Measurements from ENCODE around the gene KCNF1.

KCNF1 gene

DNA sequence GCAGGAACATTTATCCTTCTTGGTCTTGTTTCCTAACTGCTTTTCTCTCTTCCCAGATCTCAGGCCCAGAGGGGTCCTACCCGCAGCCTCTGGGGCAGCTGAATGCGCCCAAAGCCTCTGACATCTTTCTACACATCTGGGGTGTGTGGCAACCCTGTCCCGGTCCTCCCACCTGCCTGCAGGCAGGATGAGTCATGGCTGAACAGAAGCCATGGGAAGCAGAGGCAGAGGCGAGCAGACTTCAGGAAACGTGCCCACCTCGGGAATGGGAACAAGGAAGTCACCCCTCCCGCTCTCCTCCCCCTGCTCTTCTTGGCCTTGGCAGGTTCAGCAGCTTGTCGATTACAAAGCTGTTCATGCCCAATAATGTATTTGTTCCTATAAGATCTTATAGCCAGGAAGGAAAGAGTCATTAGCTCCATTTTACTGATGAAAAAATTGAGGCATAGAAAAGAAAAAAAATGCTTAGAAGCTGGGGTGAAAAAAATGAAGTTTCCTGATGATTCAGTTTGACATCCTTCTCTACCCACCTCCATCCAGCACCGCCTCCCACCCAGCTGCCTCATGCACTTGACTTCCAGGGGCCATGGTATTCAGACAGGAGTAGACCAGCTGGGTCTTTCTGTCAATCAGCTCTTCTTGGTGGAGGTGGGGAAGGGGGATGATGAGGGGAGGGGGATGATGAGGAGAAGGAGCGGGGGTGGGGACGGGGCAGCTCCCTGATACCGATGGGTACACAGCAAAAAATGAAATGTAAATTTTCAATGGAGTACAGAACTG, 10.4 kb upstream of the KCNF1 start:
- H3K4me3 ChIP-seq (replicated peaks; ENCODE audit: low read depth, low read length) = no peak overlapping the region
- DNase-seq (ENCODE audit: extremely low read depth, low read depth) = no peak
- TF ChIP-seq, protein P1, sequence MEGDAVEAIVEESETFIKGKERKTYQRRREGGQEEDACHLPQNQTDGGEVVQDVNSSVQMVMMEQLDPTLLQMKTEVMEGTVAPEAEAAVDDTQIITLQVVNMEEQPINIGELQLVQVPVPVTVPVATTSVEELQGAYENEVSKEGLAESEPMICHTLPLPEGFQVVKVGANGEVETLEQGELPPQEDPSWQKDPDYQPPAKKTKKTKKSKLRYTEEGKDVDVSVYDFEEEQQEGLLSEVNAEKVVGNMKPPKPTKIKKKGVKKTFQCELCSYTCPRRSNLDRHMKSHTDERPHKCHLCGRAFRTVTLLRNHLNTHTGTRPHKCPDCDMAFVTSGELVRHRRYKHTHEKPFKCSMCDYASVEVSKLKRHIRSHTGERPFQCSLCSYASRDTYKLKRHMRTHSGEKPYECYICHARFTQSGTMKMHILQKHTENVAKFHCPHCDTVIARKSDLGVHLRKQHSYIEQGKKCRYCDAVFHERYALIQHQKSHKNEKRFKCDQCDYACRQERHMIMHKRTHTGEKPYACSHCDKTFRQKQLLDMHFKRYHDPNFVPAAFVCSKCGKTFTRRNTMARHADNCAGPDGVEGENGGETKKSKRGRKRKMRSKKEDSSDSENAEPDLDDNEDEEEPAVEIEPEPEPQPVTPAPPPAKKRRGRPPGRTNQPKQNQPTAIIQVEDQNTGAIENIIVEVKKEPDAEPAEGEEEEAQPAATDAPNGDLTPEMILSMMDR (IDR thresholded peaks at IDR 0.05; ENCODE audit: low read depth, low read length, missing control alignments) = no peak

DNA sequence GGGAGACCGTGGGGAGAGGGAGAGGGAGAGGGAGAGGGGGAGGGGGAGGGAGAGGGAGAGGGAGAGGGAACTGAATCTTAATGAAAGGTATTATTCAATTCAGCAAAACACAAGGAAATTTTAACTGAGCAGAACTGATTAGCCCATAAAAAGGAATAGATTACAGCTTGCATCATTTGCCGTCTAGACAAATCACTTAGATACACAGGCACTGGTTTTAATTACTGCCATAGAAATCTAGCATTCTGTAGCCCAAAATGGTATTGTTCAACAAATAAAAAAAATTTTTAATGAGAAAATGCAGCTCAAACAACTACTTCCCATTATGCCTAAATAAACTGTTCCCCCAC, 7.9 kb upstream of the KCNF1 start:
- TF ChIP-seq, protein P1 (IDR thresholded peaks at IDR 0.05; ENCODE audit: low read depth, low read length, missing control alignments) = no peak
- no peak for DNase-seq (ENCODE audit: extremely low read depth, low read depth)
- H3K4me3 ChIP-seq (replicated peaks; ENCODE audit: low read depth, low read length) = no peak overlapping the region

DNA sequence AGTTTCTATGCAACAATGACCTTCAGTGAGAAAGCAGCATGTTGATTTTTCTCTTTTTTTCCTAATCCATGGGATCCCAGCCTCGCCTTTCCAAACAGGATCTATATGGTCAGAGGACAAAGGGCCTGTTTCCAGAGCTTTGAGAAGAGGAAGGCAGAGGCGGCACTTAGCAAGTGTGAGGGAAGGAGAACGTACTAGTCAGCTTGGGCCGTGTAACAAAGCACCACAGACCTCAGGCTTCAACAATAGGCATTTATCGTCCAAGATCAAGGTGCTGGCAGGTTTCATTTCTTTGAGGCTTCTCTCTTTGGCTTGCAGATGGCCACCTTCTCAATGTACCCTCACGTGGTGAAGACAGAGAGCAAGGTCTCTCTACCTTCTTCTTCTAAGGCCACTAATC, 7.3 kb upstream of the KCNF1 start:
- TF ChIP-seq, protein P1 (IDR thresholded peaks at IDR 0.05; ENCODE audit: low read depth, low read length, missing control alignments) = no peak
- DNase-seq (ENCODE audit: extremely low read depth, low read depth) = no peak
- no peak overlapping the region for H3K4me3 ChIP-seq (replicated peaks; ENCODE audit: low read depth, low read length)

DNA sequence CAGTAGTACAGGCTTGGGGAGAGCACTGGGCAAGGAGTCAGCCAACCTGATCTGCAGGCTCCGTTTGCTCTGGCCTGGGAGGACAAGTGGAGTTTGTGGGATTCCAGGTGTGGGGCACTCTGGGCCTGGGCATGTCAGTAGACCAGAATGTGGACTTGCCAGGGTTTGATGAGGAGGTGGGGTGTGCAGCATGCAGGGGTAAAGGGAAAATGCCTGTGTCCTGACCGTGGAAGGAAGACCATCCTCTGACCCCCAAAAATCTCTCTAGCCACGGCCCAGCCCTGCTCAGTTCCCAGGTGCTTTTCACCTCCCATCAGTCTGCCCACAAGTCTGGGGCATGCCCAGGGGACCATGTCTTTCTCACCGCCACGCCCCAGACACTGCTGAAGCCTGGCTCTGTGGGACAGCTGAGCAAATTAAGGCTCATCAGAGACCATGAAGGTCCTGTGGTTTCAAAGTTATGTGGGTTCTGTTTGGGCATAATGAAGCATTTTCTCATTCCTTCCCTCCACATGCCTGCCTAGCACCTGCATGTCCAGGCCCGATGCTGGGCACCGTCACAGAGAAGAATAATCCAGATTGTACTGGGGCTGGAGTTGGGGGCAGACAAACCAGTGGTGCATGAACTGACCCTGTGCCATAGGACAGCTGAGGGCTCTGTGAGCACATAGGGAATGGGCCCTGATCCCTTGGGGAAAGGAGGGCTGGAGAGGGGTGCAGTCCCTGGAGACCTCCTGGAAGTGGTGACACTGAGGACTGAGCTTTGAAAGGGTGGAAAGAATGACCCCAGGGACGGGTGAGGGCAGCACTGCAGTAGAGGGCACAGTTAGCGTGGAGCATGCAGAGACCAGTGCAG, 6.5 kb upstream of the KCNF1 start:
- TF ChIP-seq, protein P1 (IDR thresholded peaks at IDR 0.05; ENCODE audit: low read depth, low read length, missing control alignments) = no peak
- H3K4me3 ChIP-seq (replicated peaks; ENCODE audit: low read depth, low read length) = no peak overlapping the region
- DNase-seq (ENCODE audit: extremely low read depth, low read depth) = no peak

DNA sequence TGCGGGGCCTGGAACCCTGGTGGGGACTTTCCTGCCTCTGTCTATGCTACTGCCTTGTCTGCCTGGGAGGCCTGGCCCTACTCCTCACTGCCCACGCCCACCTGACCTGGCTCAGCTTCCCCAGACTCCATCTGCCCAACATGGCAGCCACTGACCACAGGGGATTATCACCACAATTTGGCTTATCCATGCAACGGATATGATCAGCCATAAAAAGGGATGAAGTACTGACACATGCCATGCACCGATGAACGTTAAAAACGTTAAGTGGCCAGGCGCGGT, 5.9 kb upstream of the KCNF1 start:
- H3K4me3 ChIP-seq (replicated peaks; ENCODE audit: low read depth, low read length) = no peak overlapping the region
- TF ChIP-seq, protein P1 (IDR thresholded peaks at IDR 0.05; ENCODE audit: low read depth, low read length, missing control alignments) = no peak
- no peak for DNase-seq (ENCODE audit: extremely low read depth, low read depth)

DNA sequence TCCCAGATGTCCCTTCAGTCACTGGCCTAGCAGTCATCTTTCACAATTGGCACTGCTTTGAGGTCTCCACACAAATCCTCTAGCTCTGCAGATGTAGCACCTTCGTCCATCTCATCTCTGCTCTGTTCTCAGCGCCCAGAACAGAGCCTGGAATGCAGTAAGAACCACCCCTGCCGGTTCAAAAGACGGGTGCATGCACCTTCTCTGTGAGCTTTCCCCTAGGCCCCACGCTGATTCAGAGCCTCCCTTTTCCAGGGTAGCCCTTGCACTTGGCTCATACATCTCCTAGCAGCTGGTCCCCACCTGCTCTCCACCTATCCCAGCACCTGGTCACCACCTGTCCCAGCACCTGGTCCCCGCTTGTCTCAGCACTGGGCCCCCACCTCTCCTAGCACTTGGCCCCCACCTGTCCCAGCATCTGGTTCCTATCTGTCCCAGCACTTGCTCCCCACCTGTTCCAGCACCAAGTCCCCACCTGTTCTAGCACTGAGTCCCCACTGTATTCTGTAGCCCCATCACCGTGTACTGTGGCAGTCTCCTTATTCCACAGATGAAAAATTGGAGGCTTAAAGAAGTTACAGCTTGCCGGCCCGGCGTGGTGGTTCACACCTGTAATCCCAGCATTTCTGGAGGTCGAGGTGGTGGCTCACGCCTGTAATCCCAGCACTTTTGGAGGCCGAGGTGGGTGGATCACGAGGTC, 4.7 kb upstream of the KCNF1 start:
- DNase-seq (ENCODE audit: extremely low read depth, low read depth) = no peak
- H3K4me3 ChIP-seq (replicated peaks; ENCODE audit: low read depth, low read length) = no peak overlapping the region
- TF ChIP-seq, protein P1 (IDR thresholded peaks at IDR 0.05; ENCODE audit: low read depth, low read length, missing control alignments) = no peak
